HCT116 (cell line): ENCODE measurements around the gene LZIC.

ENCODE experiments used
- ELF1 ChIP-seq: IDR thresholded peaks from 2 replicates; pipeline ENCODE4 v1.6.1; 2012; ENCODE audit warnings: low read depth, borderline replicate concordance
- EZH2 ChIP-seq: fragments of 200-600 bp; sonication (generic); IDR thresholded peaks from 2 replicates; pipeline ENCODE4 v1.6.1; 2017; ENCODE audit warnings: antibody characterized with exemption, mixed run types
- EZH2phosphoT487 ChIP-seq: fragments of 200-600 bp; IDR thresholded peaks from 2 replicates; pipeline ENCODE4 v1.6.1; 2018; ENCODE audit warnings: antibody characterized with exemption, borderline replicate concordance
- FOSL1 ChIP-seq: IDR thresholded peaks from 2 replicates; pipeline ENCODE4 v1.6.1; 2012; ENCODE audit warnings: low read depth
- POLR2A ChIP-seq: IDR thresholded peaks from 2 replicates; pipeline ENCODE4 v1.7.0; 2011; ENCODE audit warnings: borderline replicate concordance; ENCODE audit not compliant: insufficient read depth, insufficient read length; ENCODE audit errors: extremely low read depth
- POLR2AphosphoS5 ChIP-seq: IDR thresholded peaks from 2 replicates; pipeline ENCODE4 v1.6.1; 2011; ENCODE audit warnings: mild to moderate bottlenecking, low read depth, low read length, moderate library complexity
- RAD21 ChIP-seq: IDR thresholded peaks from 2 replicates; pipeline ENCODE4 v1.6.1; 2012; ENCODE audit warnings: low read depth, mild to moderate bottlenecking
- SIN3A ChIP-seq: IDR thresholded peaks from 2 replicates; pipeline ENCODE4 v1.6.1; 2012; ENCODE audit warnings: low read depth
- SP1 ChIP-seq: IDR thresholded peaks from 2 replicates; pipeline ENCODE4 v1.6.1; 2012; ENCODE audit warnings: low read depth
- SRF ChIP-seq: IDR thresholded peaks from 2 replicates; pipeline ENCODE4 v1.6.1; 2012; ENCODE audit warnings: low read depth
- YY1 ChIP-seq: IDR thresholded peaks from 2 replicates; pipeline ENCODE4 v1.6.1; 2011; ENCODE audit warnings: low read length, low read depth, moderate library complexity, mild to moderate bottlenecking; ENCODE audit not compliant: insufficient replicate concordance; ENCODE audit errors: extremely low read depth
- TF ChIP-seq, protein P1 (sequence below), 3 experiments: fragments of 200-600 bp in 1 of 3; sonication (generic) in 1 of 3; IDR thresholded peaks in 2 of 3; conservative IDR thresholded peaks in 1 of 3; 2 replicates each; pipeline ENCODE4 v1.5.1; 2012 to 2017; ENCODE audit warnings: low read depth in 2 of 3, low read length in 2 of 3, antibody characterized with exemption in 1 of 3, borderline replicate concordance in 1 of 3, control low read depth in 1 of 3, mild to moderate bottlenecking in 1 of 3, mixed read lengths in 1 of 3, mixed run types in 1 of 3, moderate library complexity in 1 of 3; ENCODE audit not compliant: insufficient read depth in 1 of 3
- TF ChIP-seq, protein P2 (sequence below): IDR thresholded peaks from 2 replicates; pipeline ENCODE4 v1.6.1; 2012

DNA sequence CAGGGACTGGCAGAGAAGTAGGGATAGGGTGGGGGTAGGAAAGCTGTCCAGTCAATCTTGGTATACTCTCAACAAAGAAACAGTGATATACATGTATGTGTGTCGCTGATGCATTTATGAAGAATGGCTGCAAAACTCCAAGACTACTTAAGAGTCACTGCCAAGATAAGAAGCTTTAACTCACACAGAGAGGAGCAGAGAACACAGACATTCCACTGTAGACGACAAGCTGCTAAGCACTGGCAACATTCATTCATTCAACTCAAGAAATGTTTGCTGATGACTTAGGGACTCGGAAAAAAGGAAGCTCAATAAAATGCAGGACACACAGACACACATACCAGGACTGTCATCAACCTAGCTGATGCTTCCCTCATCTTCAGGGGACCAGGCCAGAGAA lies 38.6 kb downstream of the LZIC start:
- TF ChIP-seq, protein P1, sequence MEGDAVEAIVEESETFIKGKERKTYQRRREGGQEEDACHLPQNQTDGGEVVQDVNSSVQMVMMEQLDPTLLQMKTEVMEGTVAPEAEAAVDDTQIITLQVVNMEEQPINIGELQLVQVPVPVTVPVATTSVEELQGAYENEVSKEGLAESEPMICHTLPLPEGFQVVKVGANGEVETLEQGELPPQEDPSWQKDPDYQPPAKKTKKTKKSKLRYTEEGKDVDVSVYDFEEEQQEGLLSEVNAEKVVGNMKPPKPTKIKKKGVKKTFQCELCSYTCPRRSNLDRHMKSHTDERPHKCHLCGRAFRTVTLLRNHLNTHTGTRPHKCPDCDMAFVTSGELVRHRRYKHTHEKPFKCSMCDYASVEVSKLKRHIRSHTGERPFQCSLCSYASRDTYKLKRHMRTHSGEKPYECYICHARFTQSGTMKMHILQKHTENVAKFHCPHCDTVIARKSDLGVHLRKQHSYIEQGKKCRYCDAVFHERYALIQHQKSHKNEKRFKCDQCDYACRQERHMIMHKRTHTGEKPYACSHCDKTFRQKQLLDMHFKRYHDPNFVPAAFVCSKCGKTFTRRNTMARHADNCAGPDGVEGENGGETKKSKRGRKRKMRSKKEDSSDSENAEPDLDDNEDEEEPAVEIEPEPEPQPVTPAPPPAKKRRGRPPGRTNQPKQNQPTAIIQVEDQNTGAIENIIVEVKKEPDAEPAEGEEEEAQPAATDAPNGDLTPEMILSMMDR (IDR thresholded peaks at IDR 0.05 in 2 of 3, conservative IDR thresholded peaks at IDR 0.05 in 1 of 3; ENCODE audit: borderline replicate concordance in 1 of 3, insufficient read depth in 1 of 3, low read depth in 2 of 3, low read length in 2 of 3): no peak
- TF ChIP-seq POLR2A: no peak
- no peak for TF ChIP-seq ELF1
- no peak for TF ChIP-seq RAD21
- no peak for TF ChIP-seq EZH2phosphoT487
- no peak for TF ChIP-seq YY1
- TF ChIP-seq POLR2AphosphoS5: no peak
- TF ChIP-seq EZH2: no peak
- no peak for TF ChIP-seq SIN3A
- no peak for TF ChIP-seq FOSL1
- TF ChIP-seq SP1: no peak
- no peak for TF ChIP-seq SRF
- TF ChIP-seq, protein P2, sequence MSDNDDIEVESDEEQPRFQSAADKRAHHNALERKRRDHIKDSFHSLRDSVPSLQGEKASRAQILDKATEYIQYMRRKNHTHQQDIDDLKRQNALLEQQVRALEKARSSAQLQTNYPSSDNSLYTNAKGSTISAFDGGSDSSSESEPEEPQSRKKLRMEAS: no peak
